Loucy (cell line): ENCODE data around the gene GRB10.

ENCODE experiments used
- H2AFZ ChIP-seq: fragments of 200-600 bp; sonication (generic); 2 replicates; pipeline ENCODE4 v1.6.0; 2016; ENCODE audit warnings: antibody characterized with exemption, mild to moderate bottlenecking, low read length, moderate library complexity
- H3F3A ChIP-seq: fragments of 200-600 bp; 2 replicates; pipeline ENCODE4 v1.6.0; 2016; ENCODE audit warnings: antibody characterized with exemption, low read depth, mild to moderate bottlenecking
- H3K27me3 ChIP-seq: fragments of 200-600 bp; sonication (generic); 2 replicates; pipeline ENCODE4 v1.6.1; 2014; ENCODE audit warnings: low read length, mild to moderate bottlenecking; ENCODE audit not compliant: insufficient read depth, poor library complexity, severe bottlenecking
- H3K36me3 ChIP-seq: fragments of 200-600 bp; sonication (generic); 2 replicates; pipeline ENCODE4 v1.6.1; 2016; ENCODE audit warnings: low read length; ENCODE audit not compliant: insufficient read depth
- H3K4me1 ChIP-seq: fragments of 200-600 bp; sonication (generic); 2 replicates; pipeline ENCODE4 v1.5.1; 2014; ENCODE audit warnings: low read length, mild to moderate bottlenecking; ENCODE audit not compliant: insufficient read depth, poor library complexity, severe bottlenecking
- H3K4me2 ChIP-seq: fragments of 200-600 bp; sonication (generic); 2 replicates; pipeline ENCODE4 v1.6.0; 2014; ENCODE audit warnings: antibody characterized with exemption, low read length, low read depth, mild to moderate bottlenecking; ENCODE audit not compliant: poor library complexity, severe bottlenecking
- H3K4me3 ChIP-seq: fragments of 200-600 bp; sonication (generic); 2 replicates; pipeline ENCODE4 v1.5.1; 2014; ENCODE audit warnings: low read length, mild to moderate bottlenecking, mixed read lengths; ENCODE audit not compliant: poor library complexity, severe bottlenecking
- H3K79me2 ChIP-seq: fragments of 200-600 bp; sonication (generic); 2 replicates; pipeline ENCODE4 v1.6.1; 2014; ENCODE audit warnings: low read length; ENCODE audit not compliant: insufficient read depth
- H3K9ac ChIP-seq: fragments of 200-600 bp; sonication (generic); 2 replicates; pipeline ENCODE4 v1.6.0; 2014; ENCODE audit warnings: mild to moderate bottlenecking, low read depth, low read length, moderate library complexity; ENCODE audit not compliant: poor library complexity, severe bottlenecking
- H3K9me2 ChIP-seq: fragments of 200-600 bp; sonication (generic); replicated peaks from 2 replicates; pipeline ENCODE4 v1.6.1; 2016; ENCODE audit warnings: low read depth, low read length, mixed read lengths
- H3K9me3 ChIP-seq: fragments of 200-600 bp; sonication (generic); 2 replicates; pipeline ENCODE4 v1.6.1; 2014; ENCODE audit warnings: mild to moderate bottlenecking, antibody characterized with exemption, low read length, low read depth; ENCODE audit not compliant: insufficient read depth
- H4K20me1 ChIP-seq: fragments of 200-600 bp; sonication (generic); 2 replicates; pipeline ENCODE4 v1.6.0; 2014; ENCODE audit warnings: antibody characterized with exemption, low read length, mild to moderate bottlenecking; ENCODE audit not compliant: insufficient read depth, poor library complexity, severe bottlenecking
- EZH2phosphoT487 ChIP-seq: fragments of 200-600 bp; IDR thresholded peaks from 2 replicates; pipeline ENCODE4 v1.6.1; 2018; ENCODE audit warnings: antibody characterized with exemption, mild to moderate bottlenecking, moderate library complexity, borderline replicate concordance
- TF ChIP-seq, protein P1 (sequence below): fragments of 200-600 bp; sonication (generic); conservative IDR thresholded peaks from 2 replicates; pipeline ENCODE4 v1.5.1; 2014; ENCODE audit warnings: mild to moderate bottlenecking, antibody characterized with exemption, low read length

Gene GRB10

DNA sequence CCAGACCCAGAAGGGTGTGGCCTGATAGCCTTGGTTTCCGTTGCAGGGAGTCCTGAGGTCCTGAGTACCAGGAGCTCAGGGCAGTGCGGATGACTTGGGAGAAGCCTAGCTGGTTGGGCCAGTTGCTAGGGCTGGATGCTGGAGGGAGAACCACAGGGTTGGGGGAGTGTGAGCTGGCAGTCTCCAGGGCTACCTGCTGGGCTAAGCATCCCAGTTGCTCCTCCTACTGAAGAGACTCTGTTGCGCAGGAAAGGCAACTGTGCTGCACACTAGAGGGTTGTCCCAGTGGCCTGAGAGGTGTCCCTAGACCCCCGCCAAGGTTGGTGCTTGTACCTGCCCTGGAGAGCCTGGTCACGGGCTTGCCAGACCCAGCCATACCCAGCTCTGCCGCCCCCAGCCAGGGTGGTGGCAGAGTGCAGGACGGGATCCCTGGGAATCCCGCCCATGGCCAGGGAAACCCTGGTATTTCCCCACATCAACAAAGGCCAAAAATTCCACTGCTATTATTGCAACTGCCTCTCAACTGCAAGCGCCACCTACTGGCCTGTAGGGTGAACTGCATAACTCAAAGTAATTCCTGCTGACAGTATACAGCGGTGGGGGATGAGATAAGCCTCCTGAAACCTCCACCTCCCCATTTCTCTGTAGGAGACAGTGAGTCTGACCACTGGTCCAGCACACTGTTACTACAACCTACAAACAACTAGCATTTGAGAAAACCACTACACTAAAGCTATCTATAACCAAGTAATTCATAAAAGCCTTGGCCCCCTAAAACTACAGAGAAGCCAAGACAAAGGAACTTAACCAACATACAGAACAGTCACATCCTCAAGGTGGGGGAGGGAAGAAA, 149.9 kb downstream of the GRB10 start:
- H3K9me3 ChIP-seq, result no peaks in the 10 kb centered on the region
- no peaks in the 10 kb centered on the region for H4K20me1 ChIP-seq
- no peak overlapping the region for H3K9ac ChIP-seq
- no peaks in the 10 kb centered on the region for H3K9me2 ChIP-seq
- H3F3A ChIP-seq, result no peaks in the 10 kb centered on the region
- no peaks in the 10 kb centered on the region for H3K36me3 ChIP-seq
- H3K4me1 ChIP-seq, result no peaks in the 10 kb centered on the region
- TF ChIP-seq, protein P1, sequence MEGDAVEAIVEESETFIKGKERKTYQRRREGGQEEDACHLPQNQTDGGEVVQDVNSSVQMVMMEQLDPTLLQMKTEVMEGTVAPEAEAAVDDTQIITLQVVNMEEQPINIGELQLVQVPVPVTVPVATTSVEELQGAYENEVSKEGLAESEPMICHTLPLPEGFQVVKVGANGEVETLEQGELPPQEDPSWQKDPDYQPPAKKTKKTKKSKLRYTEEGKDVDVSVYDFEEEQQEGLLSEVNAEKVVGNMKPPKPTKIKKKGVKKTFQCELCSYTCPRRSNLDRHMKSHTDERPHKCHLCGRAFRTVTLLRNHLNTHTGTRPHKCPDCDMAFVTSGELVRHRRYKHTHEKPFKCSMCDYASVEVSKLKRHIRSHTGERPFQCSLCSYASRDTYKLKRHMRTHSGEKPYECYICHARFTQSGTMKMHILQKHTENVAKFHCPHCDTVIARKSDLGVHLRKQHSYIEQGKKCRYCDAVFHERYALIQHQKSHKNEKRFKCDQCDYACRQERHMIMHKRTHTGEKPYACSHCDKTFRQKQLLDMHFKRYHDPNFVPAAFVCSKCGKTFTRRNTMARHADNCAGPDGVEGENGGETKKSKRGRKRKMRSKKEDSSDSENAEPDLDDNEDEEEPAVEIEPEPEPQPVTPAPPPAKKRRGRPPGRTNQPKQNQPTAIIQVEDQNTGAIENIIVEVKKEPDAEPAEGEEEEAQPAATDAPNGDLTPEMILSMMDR, result peak; percentile 94
- TF ChIP-seq EZH2phosphoT487, result no peak
- H3K27me3 ChIP-seq, result no peaks in the 10 kb centered on the region
- H3K4me2 ChIP-seq, result no peak overlapping the region
- H3K4me3 ChIP-seq, result no peak overlapping the region
- no peaks in the 10 kb centered on the region for H3K79me2 ChIP-seq
- no peak overlapping the region for H2AFZ ChIP-seq

DNA sequence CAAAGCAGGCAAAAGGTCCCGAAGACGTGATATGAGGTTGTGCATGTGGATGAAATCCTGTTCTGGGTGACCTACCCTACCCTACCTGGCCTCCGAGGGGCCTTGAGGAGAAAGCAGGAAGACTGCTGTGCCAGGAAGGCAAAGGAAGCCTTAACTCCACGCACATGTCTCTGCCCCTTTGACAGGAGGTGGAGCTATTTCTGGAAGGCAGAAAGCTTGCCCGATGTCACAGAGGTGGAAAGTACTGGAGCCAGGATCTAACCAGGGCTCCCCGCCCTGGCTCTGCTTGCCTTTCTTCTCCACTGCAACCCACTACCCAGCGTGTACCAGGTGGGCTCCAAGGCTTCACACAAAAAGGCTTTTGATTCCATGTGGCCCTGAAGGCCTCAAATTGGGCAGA, 151.1 kb downstream of the GRB10 start:
- Histone ChIP-seq H3K9ac (no peak overlapping the region), H3K4me3 (no peak overlapping the region), H3K4me1 (no peaks in the 10 kb centered on the region), H3K9me3 (no peaks in the 10 kb centered on the region), H3K27me3 (no peaks in the 10 kb centered on the region), H2AFZ (no peak overlapping the region), H3K36me3 (no peaks in the 10 kb centered on the region), H3K79me2 (no peaks in the 10 kb centered on the region), H3K4me2 (no peak overlapping the region), H3F3A (no peaks in the 10 kb centered on the region), H3K9me2 (no peaks in the 10 kb centered on the region), H4K20me1 (no peaks in the 10 kb centered on the region)
- TF ChIP-seq, protein P1, result no peak
- no peak for TF ChIP-seq EZH2phosphoT487

DNA sequence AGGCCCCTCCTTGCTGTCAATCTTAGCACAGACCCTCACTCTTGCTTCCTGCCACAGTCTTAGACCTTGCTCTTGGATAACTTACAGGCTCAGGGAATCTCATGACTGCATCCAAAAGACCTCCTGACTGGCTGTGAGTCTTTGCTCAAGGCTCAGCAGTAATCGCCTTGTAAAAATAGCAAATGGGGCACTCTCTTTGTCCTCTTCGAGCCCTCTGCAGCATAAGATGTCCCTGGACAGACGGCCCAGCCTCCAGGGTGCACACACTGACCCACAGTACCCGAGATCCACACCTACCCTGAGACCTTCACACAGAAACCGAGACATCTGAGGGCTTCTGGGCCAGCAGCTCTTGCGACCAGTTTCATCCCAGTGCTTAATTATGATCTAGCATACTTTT, 151.6 kb downstream of the GRB10 start:
- no peak for TF ChIP-seq EZH2phosphoT487
- TF ChIP-seq, protein P1, result no peak
- Histone ChIP-seq H3K9ac (no peak overlapping the region), H3K4me1 (no peaks in the 10 kb centered on the region), H3K79me2 (no peaks in the 10 kb centered on the region), H3K4me2 (no peak overlapping the region), H4K20me1 (no peaks in the 10 kb centered on the region), H3K27me3 (no peaks in the 10 kb centered on the region), H3F3A (no peaks in the 10 kb centered on the region), H2AFZ (no peak overlapping the region), H3K9me2 (no peaks in the 10 kb centered on the region), H3K36me3 (no peaks in the 10 kb centered on the region), H3K4me3 (no peak overlapping the region), H3K9me3 (no peaks in the 10 kb centered on the region)
